Stimulated activated CD4-positive, alpha-beta T cell treated with anti-CD3 and anti-CD28 coated beads, Interleukin-12 subunit alpha, Interleukin-12 subunit beta, amount 100 ng/mL, for 48 hours (primary cell): ENCODE measurements around the gene MYO16.
"Not testable (repeated sequence)": the region's sequence is repeated elsewhere in the genome, so short reads cannot be mapped to it uniquely, and the experiment has no call there.

Source experiments
- DNase-seq, 3 donors: peaks; one replicate each; pipeline ENCODE4 v3.0.0-alpha.2; 2020; ENCODE audit warnings: low read depth in 2 of 3, low spot score in 1 of 3

The MYO16 gene

DNA sequence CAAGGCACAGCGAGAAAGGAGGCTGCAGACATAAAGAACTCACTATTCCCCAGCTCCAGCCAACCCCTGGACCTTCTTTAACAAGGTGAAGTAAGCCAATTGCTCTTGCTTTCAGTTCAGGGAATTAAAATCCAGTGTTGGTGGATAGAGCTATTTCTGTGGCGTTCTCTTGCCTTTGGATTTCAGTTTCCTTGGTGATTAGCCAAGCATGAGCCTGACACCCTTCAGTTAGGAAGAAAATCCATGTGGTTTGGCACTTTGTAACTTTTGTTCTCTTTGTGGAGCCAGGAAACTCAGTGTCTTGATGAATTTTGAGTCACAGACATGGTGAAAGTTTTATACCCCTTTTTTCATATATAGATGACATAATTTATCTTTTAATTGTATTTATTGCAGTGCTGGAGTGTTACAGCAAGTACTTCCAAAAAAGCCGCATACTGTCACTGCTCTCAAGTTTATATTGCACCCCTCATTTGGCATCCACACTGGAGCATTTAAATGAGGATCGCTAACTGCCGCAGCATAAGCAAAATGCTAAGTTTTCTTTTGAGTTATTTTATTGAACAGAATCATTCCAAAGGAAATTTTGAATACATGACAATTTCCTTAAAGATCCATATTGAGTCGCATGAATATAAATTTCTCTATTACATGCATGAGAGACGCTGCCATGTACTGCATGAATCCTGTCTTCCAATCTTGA, 406.8 kb downstream of the MYO16 start:
- DNase-seq: no peak

DNA sequence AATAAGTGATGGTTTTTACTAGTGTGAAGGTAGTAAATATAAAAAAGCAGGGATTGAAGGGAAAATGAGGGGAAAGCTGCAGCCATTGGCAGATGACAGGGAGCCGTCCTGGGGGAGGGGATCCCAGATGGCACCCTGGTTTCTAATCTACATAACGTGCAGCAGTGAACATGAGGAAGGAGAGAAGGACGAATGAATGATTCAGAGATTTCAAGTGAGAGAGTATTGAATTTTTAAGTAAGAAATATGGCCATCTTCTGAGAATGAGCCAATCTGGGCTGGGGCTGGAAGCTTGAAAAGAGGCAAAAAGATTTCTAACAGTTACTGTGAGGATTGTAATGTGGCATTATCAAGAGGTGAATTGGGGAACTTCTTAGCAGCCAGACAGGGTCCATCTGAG, 414.2 kb downstream of the MYO16 start:
- DNase-seq: no peak

DNA sequence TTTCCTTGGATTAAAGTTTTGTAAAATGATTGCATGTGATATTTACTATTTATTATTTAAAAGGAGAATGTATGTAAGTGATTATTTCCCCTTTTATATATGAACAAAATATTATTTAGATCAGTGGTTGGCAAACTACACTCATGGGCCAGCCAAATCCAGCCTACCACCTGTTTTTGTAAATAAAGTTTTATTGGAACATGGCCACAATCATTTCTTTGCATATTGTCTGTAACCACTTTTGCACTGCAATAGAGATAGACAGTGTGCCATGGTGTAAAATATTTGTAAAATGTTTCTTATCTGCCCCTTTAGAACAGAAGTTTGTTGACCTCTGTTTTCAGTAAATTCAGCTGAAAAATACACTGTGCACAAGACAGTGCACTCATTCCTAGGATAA, 426.4 kb downstream of the MYO16 start:
- no peak for DNase-seq

DNA sequence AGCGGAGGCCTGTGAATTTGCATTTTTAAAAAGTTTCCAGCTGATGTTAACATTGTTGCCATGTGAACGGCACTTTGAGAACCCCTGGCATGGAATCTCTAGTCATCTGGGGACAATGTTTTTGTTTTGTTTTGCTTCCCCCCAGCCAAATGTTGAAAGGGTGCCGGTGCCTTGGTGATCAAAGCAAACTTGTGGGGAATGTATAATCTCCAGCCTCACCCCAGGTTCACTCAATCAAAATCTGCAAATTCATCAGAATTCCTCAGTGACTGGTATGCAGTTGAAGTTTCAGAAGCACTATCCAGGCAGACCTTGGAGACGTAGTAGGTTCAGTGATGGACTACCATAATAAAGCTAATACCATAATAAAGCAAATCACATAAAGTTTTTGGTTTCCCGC, 428.7 kb downstream of the MYO16 start:
- DNase-seq: no peak

DNA sequence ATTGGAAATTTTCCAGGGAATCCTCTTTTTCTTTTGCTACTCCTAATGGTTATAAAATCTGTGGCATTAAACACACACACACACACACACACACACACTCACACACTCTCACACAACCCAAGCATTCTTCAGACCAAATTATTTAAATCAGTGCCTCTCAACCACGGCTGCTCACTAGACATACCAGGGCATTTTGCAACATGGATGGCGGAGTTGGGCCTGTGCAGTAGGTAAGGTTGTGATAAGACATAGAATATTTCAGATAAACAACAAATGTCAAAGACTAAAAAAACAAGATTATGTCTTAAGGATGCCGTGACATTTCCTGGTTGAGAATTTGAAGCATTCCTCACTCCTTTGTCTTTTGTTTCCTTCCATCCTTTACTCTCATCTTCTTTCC, 443.1 kb downstream of the MYO16 start:
- DNase-seq: no peak

DNA sequence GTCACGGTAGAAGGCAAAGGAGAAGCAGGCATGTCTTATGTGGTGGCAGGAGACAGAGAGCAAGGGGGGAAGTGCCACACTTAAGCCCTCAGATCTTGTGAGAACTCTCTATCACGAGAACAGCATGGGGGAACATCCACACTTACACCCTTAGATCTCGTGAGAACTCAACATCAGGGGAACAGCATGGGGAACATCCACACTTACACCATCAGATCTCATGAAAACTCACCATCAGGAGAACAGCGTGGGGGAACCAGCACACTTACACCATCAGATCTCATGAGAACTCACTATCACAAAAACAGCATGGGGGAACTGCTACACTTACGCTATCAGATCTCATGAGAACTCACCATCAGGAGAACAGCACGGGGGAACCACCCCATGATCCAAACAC, 445.0 kb downstream of the MYO16 start:
- DNase-seq: no peak

DNA sequence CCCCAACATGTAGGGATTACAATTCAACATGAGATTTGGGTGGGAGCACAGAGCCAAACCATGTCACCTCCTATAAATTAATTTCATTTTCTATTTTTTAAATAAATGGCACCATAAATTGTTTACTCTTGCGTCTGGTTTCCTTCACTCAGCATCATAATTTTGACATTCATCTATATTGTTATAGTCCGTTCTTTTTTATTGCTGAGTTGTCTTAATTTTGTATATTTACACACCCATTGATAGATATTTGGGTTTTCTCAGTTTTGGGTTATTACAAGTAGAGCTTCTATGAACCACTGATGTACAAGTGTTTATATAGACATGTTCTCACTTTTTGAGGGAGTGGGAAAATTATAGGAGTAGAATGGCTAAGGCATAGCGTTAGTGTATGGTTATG, 445.4 kb downstream of the MYO16 start:
- DNase-seq: no peak

DNA sequence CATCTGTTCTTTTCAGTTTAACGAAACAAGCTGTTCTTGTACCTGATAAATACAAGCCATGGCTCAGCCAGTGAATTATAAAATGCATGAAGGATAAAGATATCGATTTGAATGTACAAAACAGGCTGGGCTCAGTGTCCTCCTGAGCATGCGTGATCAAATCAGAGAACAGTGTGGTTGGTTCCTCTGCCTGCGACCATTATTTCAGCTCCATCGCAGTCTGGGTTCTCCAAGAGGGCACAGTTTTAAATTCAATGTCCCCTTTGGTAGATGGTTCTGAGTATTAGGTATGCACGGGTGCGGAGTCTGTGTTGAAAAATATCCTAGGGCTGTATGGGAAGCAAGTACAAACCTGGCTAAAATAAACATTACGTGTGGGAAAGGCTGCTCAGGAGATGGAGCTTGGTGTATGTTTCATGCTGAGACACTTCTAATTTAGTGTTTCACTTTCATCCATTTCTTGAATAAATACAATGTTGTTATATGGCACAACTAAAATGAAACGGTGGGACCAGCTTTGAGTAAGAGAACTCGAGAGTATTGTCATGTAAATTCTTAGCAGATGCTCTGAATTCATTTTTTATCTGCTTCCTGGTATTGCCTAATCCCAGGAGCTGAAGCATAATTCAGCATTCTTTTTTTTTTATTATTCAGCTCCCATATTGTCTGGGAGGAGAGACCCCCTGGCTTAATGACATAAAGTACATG, 458.7 kb downstream of the MYO16 start:
- DNase-seq: no peak

DNA sequence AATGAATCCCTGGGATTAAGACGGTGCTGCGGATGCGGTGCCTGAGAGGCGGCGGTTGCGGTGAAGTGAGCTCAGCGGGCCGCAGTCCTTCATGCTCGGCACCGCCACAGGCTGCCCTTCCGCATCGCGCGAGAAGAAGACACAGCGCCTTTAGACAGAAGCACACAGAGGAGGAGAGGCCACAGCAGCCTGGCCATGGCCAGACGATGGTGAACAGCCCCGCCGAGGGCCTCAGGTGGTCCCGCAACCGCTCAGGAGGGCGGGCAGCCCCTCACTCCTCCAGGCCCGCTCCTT, 459.2 kb downstream of the MYO16 start:
- no peak for DNase-seq

DNA sequence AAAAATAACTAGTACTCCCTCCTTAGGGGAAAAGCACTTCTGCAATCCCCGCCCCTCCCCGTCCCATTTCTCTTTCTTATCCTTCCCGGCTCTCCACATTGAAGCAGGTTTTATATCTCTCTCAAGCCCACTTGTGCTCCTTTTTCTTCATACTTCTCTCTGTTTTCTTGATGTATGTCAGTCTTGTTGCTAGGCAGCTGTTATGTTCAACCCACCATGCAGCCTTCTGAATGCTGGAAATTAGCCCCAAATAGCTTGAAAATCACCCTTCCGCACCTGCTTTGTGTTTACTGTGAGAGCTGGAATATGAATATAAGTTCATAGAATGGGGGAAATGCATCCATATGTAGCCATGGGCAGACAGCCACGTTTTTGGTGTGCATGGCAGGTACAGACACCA, 461.4 kb downstream of the MYO16 start:
- no peak for DNase-seq

DNA sequence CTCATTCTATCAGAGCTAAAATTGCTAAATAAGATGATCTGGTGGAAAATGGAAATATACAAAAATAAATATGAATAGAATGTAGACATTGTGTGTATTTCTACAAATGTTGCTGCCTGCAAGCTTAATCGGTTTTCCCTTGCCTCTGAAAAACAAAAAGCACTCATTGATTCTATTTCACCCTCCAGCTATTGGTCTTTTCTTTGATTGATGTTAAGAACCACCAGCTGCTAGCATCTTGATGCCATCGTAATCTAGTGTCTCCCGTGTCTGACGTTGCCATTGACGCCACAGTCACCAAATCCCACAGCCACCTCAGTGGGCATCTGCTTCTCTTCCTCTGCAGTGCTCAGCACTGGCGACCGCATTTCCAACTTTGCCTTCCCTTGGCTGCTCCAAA, 461.8 kb downstream of the MYO16 start:
- no peak for DNase-seq

DNA sequence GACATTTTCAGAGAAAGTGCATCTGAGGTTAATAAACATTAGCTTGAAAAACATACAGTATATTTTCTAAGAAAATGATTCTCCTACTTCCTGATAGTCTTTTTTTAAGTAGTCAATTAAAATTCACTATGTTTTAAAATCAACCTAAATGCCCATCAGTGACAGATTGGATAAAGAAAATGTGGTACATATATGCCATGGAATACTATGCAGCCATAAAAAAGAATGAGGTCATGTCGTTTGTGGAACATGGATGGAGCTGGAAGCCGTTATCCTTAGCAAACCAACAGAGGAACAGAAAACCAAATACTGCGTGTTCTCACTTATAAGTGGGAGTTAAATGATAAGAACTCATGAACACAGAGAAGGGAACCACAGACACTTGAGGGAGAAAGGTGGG, 462.8 kb downstream of the MYO16 start:
- not testable (repeated sequence) for DNase-seq

DNA sequence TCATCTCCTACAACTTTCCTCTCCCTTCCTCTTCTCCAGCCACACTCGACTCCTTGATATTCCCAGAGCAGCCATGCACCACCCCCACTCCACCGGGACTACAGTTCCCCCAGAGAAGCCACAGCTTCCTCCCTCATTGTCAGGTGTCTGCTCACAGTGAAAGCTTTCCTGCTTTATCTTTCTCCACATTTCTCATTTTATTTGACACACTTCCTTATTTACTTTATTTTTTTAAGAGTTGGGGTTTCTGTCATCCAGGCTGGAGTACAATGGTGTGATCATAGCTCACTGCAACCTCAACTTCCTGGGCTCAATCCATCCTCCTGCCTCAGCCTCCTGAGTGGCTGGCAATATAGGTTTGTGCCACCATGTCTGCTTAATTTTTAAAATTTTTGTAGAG, 464.6 kb downstream of the MYO16 start:
- DNase-seq: no peak

DNA sequence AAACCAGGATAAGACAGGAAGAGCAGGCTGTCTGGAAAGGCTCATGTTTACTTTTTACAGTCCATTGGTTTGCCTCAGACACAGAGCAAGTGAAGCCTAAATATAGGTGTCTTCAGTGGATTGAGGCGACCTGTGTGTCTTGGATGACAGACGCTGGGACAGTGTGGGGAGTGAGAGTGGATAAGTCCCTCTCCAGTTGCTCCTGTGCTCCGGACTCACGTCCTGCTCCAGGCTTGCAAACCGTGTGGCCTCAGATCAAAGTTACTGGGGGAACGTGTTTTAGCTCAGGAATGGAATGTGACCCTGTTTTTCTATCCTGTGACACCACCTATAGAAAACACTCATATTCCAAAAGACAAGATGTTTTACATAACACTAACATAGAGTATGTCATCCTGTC, 465.7 kb downstream of the MYO16 start:
- DNase-seq: no peak

DNA sequence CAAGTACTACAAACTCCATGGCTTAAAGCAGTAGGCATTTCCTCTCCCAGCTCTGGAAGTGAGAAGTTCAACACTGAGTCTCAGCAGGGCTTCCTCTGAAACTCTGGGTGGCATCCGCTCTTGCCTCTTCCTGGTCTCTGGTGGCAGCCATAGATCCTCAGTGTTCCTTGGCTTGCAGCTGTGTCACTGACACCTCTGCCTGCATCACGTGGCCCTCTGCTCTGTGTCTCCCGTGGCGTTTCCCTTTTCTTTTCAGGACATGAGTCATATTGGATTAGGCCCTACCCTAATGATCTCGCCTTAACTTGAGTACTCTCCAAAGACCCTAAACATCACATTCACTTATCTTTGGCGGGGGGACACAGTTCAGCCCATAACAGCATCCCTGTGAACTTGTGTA, 466.7 kb downstream of the MYO16 start:
- DNase-seq: no peak

DNA sequence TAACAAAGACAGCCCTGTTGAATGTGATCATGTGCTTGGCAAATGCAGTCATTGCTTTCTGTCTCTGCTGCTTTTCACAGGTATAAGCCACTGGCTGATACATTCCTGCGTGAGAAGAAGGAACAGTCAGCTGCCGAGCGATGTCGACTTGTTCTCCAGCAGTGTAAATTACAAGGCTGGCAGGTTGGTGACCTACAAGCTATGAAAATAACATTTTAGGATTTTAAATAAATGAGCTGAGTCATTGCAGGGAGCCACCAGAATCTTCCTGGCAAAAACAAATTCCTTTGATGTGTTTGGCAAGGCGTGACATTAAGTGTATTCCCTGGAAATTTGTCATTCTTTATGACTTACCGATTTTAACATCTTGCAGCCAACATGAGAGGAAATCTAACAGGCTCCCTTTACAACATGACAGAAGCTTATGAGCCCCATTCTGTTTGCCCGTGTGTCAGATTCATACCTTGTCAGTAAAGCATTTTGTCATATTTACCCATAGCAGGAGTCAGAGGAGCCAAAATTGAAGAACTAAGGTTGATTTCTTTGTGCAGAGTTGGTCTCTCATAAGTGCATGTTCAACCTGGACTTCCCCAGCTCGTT, 471.4 kb downstream of the MYO16 start:
- no peak for DNase-seq

DNA sequence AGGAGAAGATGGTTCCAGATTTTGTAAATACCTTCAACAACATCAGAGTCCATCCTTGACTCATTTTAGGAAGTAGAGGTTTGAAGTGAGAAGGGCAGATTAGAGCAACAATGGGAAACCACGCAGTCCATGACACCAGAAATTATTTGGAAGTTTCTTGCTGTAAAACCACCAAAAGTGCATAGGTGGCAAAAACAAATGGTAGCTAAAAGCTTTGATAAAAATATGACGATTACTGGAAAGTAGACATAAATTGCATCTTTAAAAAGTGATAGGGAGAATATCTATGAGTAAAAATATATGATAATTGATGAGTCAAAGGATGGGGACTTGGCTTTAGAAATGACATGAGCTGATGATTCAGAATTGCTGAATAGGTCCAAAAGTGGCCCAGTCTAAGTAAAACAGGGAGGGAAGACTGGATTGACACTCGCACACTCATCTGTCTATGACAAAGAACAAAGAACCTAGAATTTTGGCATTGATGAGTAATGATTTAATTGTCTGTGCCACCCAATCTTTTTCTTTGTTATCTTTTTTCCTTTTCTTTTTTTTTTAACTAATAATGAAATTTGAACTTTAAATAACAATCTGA, 472.2 kb downstream of the MYO16 start:
- DNase-seq: no peak

DNA sequence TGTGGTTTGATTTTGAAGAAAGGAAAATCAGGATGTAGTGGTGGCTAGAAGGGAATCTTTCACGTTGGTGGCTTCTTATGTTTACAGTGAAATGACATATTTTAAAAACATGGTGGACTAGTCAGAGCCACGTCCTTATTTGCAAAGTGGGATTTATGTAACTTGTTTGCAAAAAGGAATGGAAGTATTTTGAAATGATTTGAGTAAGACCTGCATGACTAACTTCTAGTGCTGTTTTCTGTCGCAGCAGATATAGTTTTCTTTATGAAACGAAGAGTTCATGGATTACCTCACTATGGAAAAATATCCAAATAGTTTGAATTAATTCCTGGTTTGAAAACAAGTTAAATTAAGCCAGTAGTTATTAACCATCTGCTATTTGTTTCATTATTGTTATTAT, 476.5 kb downstream of the MYO16 start:
- no peak for DNase-seq

DNA sequence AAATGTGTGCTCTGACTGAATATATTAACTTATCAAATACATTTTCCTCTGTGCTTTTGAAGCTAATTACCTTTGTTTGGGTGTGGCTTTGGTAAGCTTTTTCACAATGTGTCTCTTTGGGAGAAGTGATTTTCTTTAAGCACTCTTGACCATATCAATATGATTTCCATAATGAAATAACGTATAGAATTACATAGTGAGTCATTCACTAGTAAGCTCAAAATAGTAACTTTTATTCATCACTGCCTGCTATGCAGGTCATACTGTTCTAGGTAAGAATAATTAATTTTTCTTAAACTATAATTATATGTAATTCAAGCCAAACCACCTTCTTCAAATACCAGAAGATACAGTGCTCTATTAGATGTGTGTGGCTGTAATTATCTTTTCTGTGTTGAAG, 480.7 kb downstream of the MYO16 start:
- no peak for DNase-seq

DNA sequence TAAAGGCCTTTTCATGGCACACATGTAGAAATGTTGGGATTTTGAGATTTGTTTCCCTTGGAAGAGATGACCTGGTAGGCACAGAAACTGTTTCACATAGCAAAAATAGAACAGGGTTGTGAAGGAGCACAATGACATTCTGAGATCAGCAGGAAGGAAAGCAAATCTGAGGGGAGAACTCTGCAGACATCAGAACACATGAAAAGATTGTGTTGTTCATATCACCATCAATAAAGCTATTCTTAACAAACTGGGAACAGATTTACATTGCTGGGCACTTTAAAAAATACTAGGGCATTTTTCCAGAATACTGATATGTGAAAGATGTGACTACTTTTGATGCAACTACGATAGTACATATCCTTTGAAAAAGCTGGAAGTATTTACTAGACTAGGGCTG, 481.7 kb downstream of the MYO16 start:
- no peak for DNase-seq

DNA sequence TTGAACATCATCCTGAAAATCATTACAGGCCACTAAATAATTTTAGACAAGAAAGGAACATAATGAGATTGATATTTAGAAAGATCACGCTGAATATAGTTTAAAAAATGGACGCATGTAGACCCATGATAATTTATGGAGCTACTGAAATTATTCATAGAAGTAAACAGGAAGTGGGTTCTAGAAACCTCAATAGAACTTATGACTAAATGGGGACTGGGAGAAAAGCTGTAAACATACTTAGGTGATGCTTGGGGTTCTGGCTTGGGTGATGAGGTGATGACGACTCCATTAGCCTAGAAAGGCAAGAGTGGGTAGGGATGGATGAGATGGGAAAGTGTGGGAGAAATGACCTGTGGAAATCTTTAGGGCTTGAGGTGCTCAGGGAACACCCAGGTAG, 484.0 kb downstream of the MYO16 start:
- DNase-seq: no peak

DNA sequence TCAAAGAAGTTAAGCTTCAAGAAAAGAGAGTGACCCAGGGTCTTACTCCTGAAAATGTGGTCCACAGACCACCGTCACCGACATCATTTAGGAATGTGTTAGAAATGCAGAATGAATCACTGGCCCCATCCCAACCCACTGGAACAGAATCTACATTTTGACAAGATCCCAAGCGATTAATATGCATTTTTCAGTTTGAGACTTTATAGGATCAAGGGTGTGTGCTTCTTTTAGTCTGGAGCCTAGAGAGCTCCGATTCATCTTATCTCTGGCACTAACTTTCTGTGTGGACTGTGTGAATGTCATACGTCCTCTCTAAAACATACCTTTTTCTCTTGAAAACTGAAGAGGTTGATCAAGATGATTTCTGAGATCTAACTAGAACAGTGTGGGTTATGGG, 484.8 kb downstream of the MYO16 start:
- no peak for DNase-seq

DNA sequence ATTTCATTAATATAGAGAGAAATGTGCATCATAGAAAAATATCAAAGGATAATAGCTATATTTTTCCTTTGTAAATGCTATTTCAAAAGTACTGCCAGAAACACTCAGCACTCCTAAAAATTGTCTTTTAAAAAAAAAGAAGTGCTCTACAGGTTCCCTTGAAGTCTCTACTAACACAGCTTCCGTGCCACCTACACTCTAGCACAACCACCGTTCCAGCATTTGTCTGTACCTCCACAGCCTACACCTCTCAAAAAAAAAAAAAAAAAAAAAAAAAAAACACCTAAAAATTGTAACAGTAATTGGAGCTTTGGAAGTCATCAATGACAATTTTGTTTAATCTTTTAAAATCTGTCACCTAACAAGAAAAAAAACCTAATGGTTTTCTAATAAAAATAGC, 485.6 kb downstream of the MYO16 start:
- DNase-seq: no peak
